GM12865 (cell line): ENCODE results near the gene KAT8.

Experiments used
- DNase-seq: peaks from one replicate; pipeline ENCODE4 v3.0.0; 2010; ENCODE audit warnings: low read depth
- H3K4me3 ChIP-seq: 2 replicates; pipeline ENCODE4 v1.5.1; 2011; ENCODE audit warnings: mild to moderate bottlenecking, low read depth, low read length, control low read depth
- CTCF ChIP-seq: IDR thresholded peaks from 2 replicates; pipeline ENCODE4 v1.5.1; 2011; ENCODE audit warnings: low read length, control low read depth, low read depth, inconsistent platforms; ENCODE audit not compliant: insufficient read depth; ENCODE audit errors: missing control alignments

The KAT8 gene

GRCh38 chr16:31084584-31085302 is 32.7 kb upstream of the KAT8 start:
- no peak overlapping the region for H3K4me3 ChIP-seq
- DNase-seq, result no peak
- no peak for TF ChIP-seq CTCF

- H3K4me3 ChIP-seq, result no peak overlapping the region
- no peak for TF ChIP-seq CTCF
- DNase-seq, result no peak
Observed at GRCh38 chr16:31085411-31085810, 32.1 kb upstream of the KAT8 start.

- no peak overlapping the region for H3K4me3 ChIP-seq
- TF ChIP-seq CTCF, result no peak
- no peak for DNase-seq
Observed at GRCh38 chr16:31085873-31086628, 31.4 kb upstream of the KAT8 start.

GRCh38 chr16:31086629-31086906 is 30.9 kb upstream of the KAT8 start:
- DNase-seq, result no peak
- TF ChIP-seq CTCF, result no peak

GRCh38 chr16:31087481-31087880 is 30.0 kb upstream of the KAT8 start:
- TF ChIP-seq CTCF, result no peak
- no peak for DNase-seq
- no peak overlapping the region for H3K4me3 ChIP-seq

More at GRCh38 chr16:31086629-31086906, 30.9 kb upstream of the KAT8 start:
- H3K4me3 ChIP-seq, result no peak overlapping the region

- TF ChIP-seq CTCF, result no peak
- no peak overlapping the region for H3K4me3 ChIP-seq
- no peak for DNase-seq
Observed at GRCh38 chr16:31087971-31088370, 29.5 kb upstream of the KAT8 start.
